Right atrium auricular region (tissue), 2 donors: Measurements from ENCODE around the gene ENPEP. TPM values are rescaled to one million over a fixed set of nuclear protein-coding genes. Genes with fewer than 3 reads are reported as not detected.

Source experiments
- DNase-seq: peaks from one replicate; pipeline ENCODE4 v3.0.0-alpha.2; 2019; ENCODE audit warnings: low spot score
- H3K27ac ChIP-seq, 2 donors: fragments of 200-600 bp; sonication (generic); 1 replicate in 1 of 2; 2 replicates in 1 of 2; pipeline ENCODE4 v1.5.1; 2016 to 2019
- H3K27me3 ChIP-seq, 2 donors: fragments of 200-600 bp; sonication (generic); one replicate each; pipeline versions ENCODE4 v1.5.1 to v1.6.0; 2017 to 2019
- H3K36me3 ChIP-seq: fragments of 200-600 bp; sonication (generic); one replicate; pipeline ENCODE4 v1.5.1; 2016
- H3K4me1 ChIP-seq, 2 donors: fragments of 200-600 bp; sonication (generic); one replicate each; pipeline versions ENCODE4 v1.5.1 to v1.6.0; 2017 to 2019
- H3K4me3 ChIP-seq, 2 donors: fragments of 200-600 bp; sonication (generic); 1 replicate in 1 of 2; 2 replicates in 1 of 2; pipeline ENCODE4 v1.5.1; 2017 to 2019; ENCODE audit warnings: mild to moderate bottlenecking in 1 of 2, moderate library complexity in 1 of 2
- H3K9me3 ChIP-seq, 2 donors: fragments of 200-600 bp; sonication (generic); one replicate each; pipeline ENCODE4 v1.5.1; 2019
- total RNA-seq, 2 donors: library from RNA; depleted of rRNA; stranded (reverse); fragments of >200 nt; gene quantifications; one replicate each; pipeline ENCODE4 v1.1.0, GENCODE V29; 2016
- TF ChIP-seq, protein P1 (sequence below), 2 donors: fragments of 200-600 bp; sonication (generic); IDR thresholded peaks; one replicate each; pipeline ENCODE4 v1.5.1; 2019; ENCODE audit warnings: antibody characterized with exemption in 2 of 2

The ENPEP gene
- total RNA-seq, 2 donors from 2014 or later = 3.3 to 3.5 TPM

GRCh38 chr4:110526589-110526988 is 50.6 kb downstream of the ENPEP start:
- Histone ChIP-seq H3K4me1 (no peaks in the 10 kb centered on the region), H3K9me3 (no peaks in the 10 kb centered on the region), H3K4me3 (no peak overlapping the region), H3K27ac (no peak overlapping the region), H3K36me3 (no peaks in the 10 kb centered on the region), H3K27me3 (no peaks in the 10 kb centered on the region)
- TF ChIP-seq, protein P1, sequence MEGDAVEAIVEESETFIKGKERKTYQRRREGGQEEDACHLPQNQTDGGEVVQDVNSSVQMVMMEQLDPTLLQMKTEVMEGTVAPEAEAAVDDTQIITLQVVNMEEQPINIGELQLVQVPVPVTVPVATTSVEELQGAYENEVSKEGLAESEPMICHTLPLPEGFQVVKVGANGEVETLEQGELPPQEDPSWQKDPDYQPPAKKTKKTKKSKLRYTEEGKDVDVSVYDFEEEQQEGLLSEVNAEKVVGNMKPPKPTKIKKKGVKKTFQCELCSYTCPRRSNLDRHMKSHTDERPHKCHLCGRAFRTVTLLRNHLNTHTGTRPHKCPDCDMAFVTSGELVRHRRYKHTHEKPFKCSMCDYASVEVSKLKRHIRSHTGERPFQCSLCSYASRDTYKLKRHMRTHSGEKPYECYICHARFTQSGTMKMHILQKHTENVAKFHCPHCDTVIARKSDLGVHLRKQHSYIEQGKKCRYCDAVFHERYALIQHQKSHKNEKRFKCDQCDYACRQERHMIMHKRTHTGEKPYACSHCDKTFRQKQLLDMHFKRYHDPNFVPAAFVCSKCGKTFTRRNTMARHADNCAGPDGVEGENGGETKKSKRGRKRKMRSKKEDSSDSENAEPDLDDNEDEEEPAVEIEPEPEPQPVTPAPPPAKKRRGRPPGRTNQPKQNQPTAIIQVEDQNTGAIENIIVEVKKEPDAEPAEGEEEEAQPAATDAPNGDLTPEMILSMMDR (IDR thresholded peaks at IDR 0.05) = no peak
- DNase-seq = no peak

DNA sequence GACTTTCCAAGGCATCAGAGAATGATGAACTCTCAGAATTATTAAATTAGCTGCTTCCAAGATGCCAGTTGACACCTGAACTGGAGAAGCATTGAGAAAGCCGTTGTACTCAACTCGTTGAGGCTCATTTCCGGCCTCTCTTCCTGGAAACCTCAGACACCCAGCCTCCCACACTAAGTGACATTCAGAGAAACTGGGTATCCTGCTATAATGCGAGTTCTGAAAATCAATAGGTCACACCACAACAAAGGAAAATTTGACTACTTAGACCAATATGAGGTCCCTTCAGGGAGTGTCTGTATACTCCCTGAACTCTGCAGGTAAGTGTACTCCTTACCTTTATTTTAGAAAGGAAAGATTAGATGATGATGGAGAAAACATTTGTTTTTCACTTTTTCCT is 51.2 kb downstream of the ENPEP start:
- TF ChIP-seq, protein P1 (IDR thresholded peaks at IDR 0.05) = no peak

DNA sequence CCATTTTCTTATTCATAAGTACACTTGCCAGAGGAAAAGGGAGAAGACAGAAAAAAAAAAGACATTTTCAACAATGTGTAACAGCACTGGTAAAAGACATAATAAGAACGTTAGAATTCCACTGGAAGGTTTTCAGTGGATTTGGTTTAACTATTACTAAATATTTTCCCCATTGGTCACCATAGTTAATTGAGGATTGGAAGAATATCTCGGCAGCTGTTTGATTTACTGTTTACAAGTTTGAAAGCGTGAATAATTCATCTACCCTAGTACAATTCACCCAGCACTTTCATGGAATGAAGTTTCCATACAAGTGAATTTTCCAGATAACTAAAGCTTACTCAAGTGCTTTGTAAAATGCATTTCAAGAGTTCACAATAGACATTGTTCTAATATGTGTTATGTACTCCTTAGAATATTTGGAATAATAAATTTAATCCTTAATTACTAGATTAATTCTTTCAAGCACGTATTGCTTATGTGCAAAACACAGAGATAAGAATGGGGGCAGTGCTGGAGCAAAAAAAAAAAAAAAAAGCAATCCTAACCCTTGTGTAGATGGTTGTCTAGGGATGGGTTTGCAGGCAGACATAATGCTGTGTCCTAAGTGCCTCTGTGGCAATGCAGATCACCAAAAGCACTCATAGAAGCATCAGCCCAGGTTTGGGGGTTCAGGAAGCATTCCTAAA is 57.1 kb downstream of the ENPEP start:
- DNase-seq = no peak
- TF ChIP-seq, protein P1 (IDR thresholded peaks at IDR 0.05) = no peak
- no peak overlapping the region for H3K4me3 ChIP-seq
- no peaks in the 10 kb centered on the region for H3K4me1 ChIP-seq
- H3K27ac ChIP-seq = peak overlapping the region in 1 of 2 donors; percentile 57
- H3K27me3 ChIP-seq = no peaks in the 10 kb centered on the region
- no peaks in the 10 kb centered on the region for H3K36me3 ChIP-seq
- H3K9me3 ChIP-seq = peaks cover 0 to 7% of the 10 kb centered on the region in 2 donors

More for the DNA sequence above, 51.2 kb downstream of the ENPEP start:
- Histone ChIP-seq H3K27ac (no peak overlapping the region), H3K9me3 (no peaks in the 10 kb centered on the region), H3K4me1 (no peaks in the 10 kb centered on the region), H3K36me3 (no peaks in the 10 kb centered on the region), H3K4me3 (no peak overlapping the region), H3K27me3 (no peaks in the 10 kb centered on the region)
- no peak for DNase-seq

DNA sequence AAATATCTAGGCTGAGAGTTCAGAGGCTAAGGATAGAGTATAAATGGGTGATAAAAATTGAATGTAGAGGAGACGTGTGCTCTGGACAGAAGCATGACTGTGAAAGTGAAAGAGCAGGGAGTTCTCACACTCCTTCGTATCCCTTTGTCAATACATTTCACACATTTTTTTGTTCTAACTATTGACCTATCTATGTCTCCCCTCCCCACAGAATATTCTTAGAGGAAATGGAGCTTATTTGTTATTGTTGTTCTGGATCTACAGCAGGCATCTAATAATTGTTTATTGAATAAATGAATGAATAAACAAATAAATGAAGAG is 57.6 kb downstream of the ENPEP start:
- H3K9me3 ChIP-seq = peaks cover 0 to 10% of the 10 kb centered on the region in 2 donors
- H3K27me3 ChIP-seq = no peaks in the 10 kb centered on the region
- no peak overlapping the region for H3K4me3 ChIP-seq
- DNase-seq = no peak
- peak overlapping the region in 1 of 2 donors; percentile 57 for H3K27ac ChIP-seq
- no peaks in the 10 kb centered on the region for H3K36me3 ChIP-seq
- TF ChIP-seq, protein P1 (IDR thresholded peaks at IDR 0.05) = no peak
- H3K4me1 ChIP-seq = no peaks in the 10 kb centered on the region

- H3K36me3 ChIP-seq = no peaks in the 10 kb centered on the region
- TF ChIP-seq, protein P1 (IDR thresholded peaks at IDR 0.05) = no peak
- H3K27ac ChIP-seq = peak overlapping the region in 1 of 2 donors; percentile 57
- no peak for DNase-seq
- no peak overlapping the region for H3K4me3 ChIP-seq
- H3K9me3 ChIP-seq = peaks cover 0 to 10% of the 10 kb centered on the region in 2 donors
- no peaks in the 10 kb centered on the region for H3K27me3 ChIP-seq
- H3K4me1 ChIP-seq = no peaks in the 10 kb centered on the region
Observed at GRCh38 chr4:110533940-110534339, 58.0 kb downstream of the ENPEP start.

GRCh38 chr4:110540581-110540980 is 64.6 kb downstream of the ENPEP start:
- no peaks in the 10 kb centered on the region for H3K36me3 ChIP-seq
- no peak for DNase-seq
- no peak overlapping the region for H3K27ac ChIP-seq
- H3K4me3 ChIP-seq = no peak overlapping the region
- no peaks in the 10 kb centered on the region for H3K27me3 ChIP-seq
- peaks cover 0 to 5% of the 10 kb centered on the region in 2 donors for H3K4me1 ChIP-seq
- TF ChIP-seq, protein P1 (IDR thresholded peaks at IDR 0.05) = no peak
- peaks cover 0 to 10% of the 10 kb centered on the region in 2 donors for H3K9me3 ChIP-seq
